IMR-90 (cell line): ENCODE data around the gene NPBWR2. TPM values are rescaled to one million over a fixed set of nuclear protein-coding genes. Genes with fewer than 3 reads are reported as not detected.
A peak's percentile ranks its signal among the peaks of the same experiment; 100 is the strongest.

ENCODE experiments used
- ATAC-seq: fragments of 200-7000 bp; cut with Tn5 transposase; 2 replicates; pipeline ENCODE4 v1.9.1; 2020; ENCODE audit warnings: low read depth, mild to moderate bottlenecking, moderate library complexity
- BruUV-seq: library from RNA; stranded (reverse); fragments of 400-500 nt; replicated peaks from 2 replicates; lab custom pipeline; 2021; lab: Mats Ljungman, UMichigan
- CTCF ChIA-PET: fragments of 300-600 bp; formaldehyde crosslinking; extraction: SDS; loops from one replicate; lab custom pipeline; 2021; ENCODE audit warnings: antibody characterized with exemption; lab: Yijun Ruan, JAX
- POLR2A ChIA-PET: fragments of 300-600 bp; sonication (Branson Sonifier 250); formaldehyde crosslinking; loops from one replicate; lab custom pipeline; 2022; ENCODE audit warnings: antibody characterized with exemption; ENCODE audit not compliant: unreplicated experiment; lab: Charles Lee
- DNase-seq: peaks from one replicate; pipeline ENCODE4 v3.0.0; 2013
- H2AFZ ChIP-seq: replicated peaks from 2 replicates; pipeline ENCODE3; 2013; ENCODE audit warnings: low read length, mild to moderate bottlenecking; ENCODE audit not compliant: poor library complexity
- H2AK5ac ChIP-seq: 2 replicates; pipeline ENCODE4 v1.6.1; 2013; ENCODE audit warnings: low read depth, low read length, inconsistent platforms
- H2AK9ac ChIP-seq: replicated peaks from 2 replicates; pipeline ENCODE3; 2013; ENCODE audit warnings: mild to moderate bottlenecking, low read depth, low read length, moderate library complexity; ENCODE audit not compliant: poor library complexity
- H2BK120ac ChIP-seq: 2 replicates; pipeline ENCODE4 v1.6.1; 2013; ENCODE audit warnings: low read depth, low read length, inconsistent platforms
- H2BK15ac ChIP-seq: 3 replicates; pipeline ENCODE4 v1.6.1; 2013; ENCODE audit warnings: low read depth, low read length, inconsistent platforms
- H2BK20ac ChIP-seq: 2 replicates; pipeline ENCODE4 v1.6.1; 2013; ENCODE audit warnings: low read depth, mild to moderate bottlenecking, inconsistent platforms, low read length, moderate library complexity
- H2BK5ac ChIP-seq: 2 replicates; pipeline ENCODE4 v1.6.1; 2013; ENCODE audit warnings: mild to moderate bottlenecking, low read depth, low read length, inconsistent platforms; ENCODE audit not compliant: poor library complexity, severe bottlenecking
- H3K14ac ChIP-seq: replicated peaks from 2 replicates; pipeline ENCODE4 v1.6.1; 2013; ENCODE audit warnings: low read depth, low read length, inconsistent platforms
- H3K18ac ChIP-seq: 2 replicates; pipeline ENCODE4 v1.6.1; 2013; ENCODE audit warnings: low read depth, low read length, control low read depth
- H3K23ac ChIP-seq: 2 replicates; pipeline ENCODE4 v1.6.1; 2013; ENCODE audit warnings: low read depth, low read length, inconsistent platforms
- H3K27ac ChIP-seq: 2 replicates; pipeline ENCODE4 v1.5.1; 2013; ENCODE audit warnings: mild to moderate bottlenecking, control low read depth, low read length; ENCODE audit not compliant: insufficient read depth
- H3K27me3 ChIP-seq: 2 replicates; pipeline ENCODE4 v1.6.1; 2013; ENCODE audit warnings: low read length; ENCODE audit not compliant: control insufficient read depth, insufficient read depth
- H3K36me3 ChIP-seq: 2 replicates; pipeline ENCODE4 v1.6.1; 2013; ENCODE audit warnings: low read length, mixed read lengths; ENCODE audit not compliant: control insufficient read depth, insufficient read depth
- H3K4ac ChIP-seq: 2 replicates; pipeline ENCODE4 v1.6.1; 2013; ENCODE audit warnings: low read depth, low read length, inconsistent platforms
- H3K4me1 ChIP-seq: 2 replicates; pipeline ENCODE4 v1.6.1; 2013; ENCODE audit warnings: low read length, mixed read lengths; ENCODE audit not compliant: control insufficient read depth, insufficient read depth
- H3K4me2 ChIP-seq: 2 replicates; pipeline ENCODE4 v1.6.1; 2013; ENCODE audit warnings: low read depth, mild to moderate bottlenecking, control low read depth, low read length, moderate library complexity
- H3K4me3 ChIP-seq: 2 replicates; pipeline ENCODE4 v1.5.1; 2013; ENCODE audit warnings: low read depth, mild to moderate bottlenecking, control low read depth, low read length, moderate library complexity; ENCODE audit not compliant: insufficient read depth
- H3K56ac ChIP-seq: 2 replicates; pipeline ENCODE4 v1.6.1; 2013; ENCODE audit warnings: low read length, inconsistent platforms; ENCODE audit not compliant: insufficient read depth; ENCODE audit errors: extremely low read depth
- H3K79me1 ChIP-seq, 2 experiments: 2 replicates each; pipeline ENCODE4 v1.6.1; 2013; ENCODE audit warnings: low read length in 2 of 2, inconsistent platforms in 1 of 2, low read depth in 1 of 2
- H3K9ac ChIP-seq: 2 replicates; pipeline ENCODE4 v1.6.1; 2013; ENCODE audit warnings: low read depth, low read length, control low read depth
- H3K9me1 ChIP-seq: 2 replicates; pipeline ENCODE4 v1.6.1; 2013; ENCODE audit warnings: low read length, inconsistent platforms; ENCODE audit not compliant: insufficient read depth
- H3K9me3 ChIP-seq: 2 replicates; pipeline ENCODE4 v1.6.1; 2013; ENCODE audit warnings: low read length; ENCODE audit not compliant: control insufficient read depth, insufficient read depth
- H4K20me1 ChIP-seq: 2 replicates; pipeline ENCODE4 v1.6.1; 2013; ENCODE audit warnings: low read length, inconsistent platforms; ENCODE audit not compliant: insufficient read depth
- H4K5ac ChIP-seq: 2 replicates; pipeline ENCODE4 v1.6.1; 2013; ENCODE audit warnings: mild to moderate bottlenecking, low read depth, low read length, control low read depth
- H4K8ac ChIP-seq, 2 experiments: 2 replicates each; pipeline ENCODE4 v1.6.1; 2013; ENCODE audit warnings: low read depth in 2 of 2, low read length in 2 of 2, control low read depth in 1 of 2, inconsistent platforms in 1 of 2
- H4K91ac ChIP-seq: 2 replicates; pipeline ENCODE4 v1.6.1; 2013; ENCODE audit warnings: low read depth, low read length, inconsistent platforms; ENCODE audit not compliant: insufficient read depth
- NFE2L2 ChIP-seq: fragments of 150-350 bp; IDR thresholded peaks from 2 replicates; pipeline ENCODE4 v1.6.1; 2016; ENCODE audit warnings: low read depth, mild to moderate bottlenecking, low read length
- RAD21 ChIP-seq: IDR thresholded peaks from 2 replicates; pipeline ENCODE4 v1.6.1; 2012; ENCODE audit warnings: low read length, improper control_type of control experiment
- WGBS, 2 experiments: methylation state at CpG; one replicate each; pipeline versions ENCODE4 v1.1.5 to v1.1.7; 2013; ENCODE audit warnings: missing lambda C conversion rate in 2 of 2; ENCODE audit not compliant: insufficient read length in 1 of 2; ENCODE audit errors: extremely low coverage in 2 of 2; 5-methylcytosine and 5-hydroxymethylcytosine counted together
- dilution Hi-C: fragments of 300-500 bp; cut with HindIII; formaldehyde crosslinking; loops from one replicate; pipeline ENCODE4 v1.14.3; 2018; ENCODE audit warnings: low sequenced_read_pairs; ENCODE audit not compliant: unreplicated experiment
- in situ Hi-C: fragments of 300-500 bp; cut with MboI; formaldehyde crosslinking; loops from 3 replicates; pipeline ENCODE4 v1.14.3; 2019; ENCODE audit warnings: low sequenced_read_pairs, inconsistent platforms, mixed read lengths
- intact Hi-C: fragments of 100-400 bp; cut with micrococcal nuclease; formaldehyde crosslinking; loops from 2 replicates; pipeline ENCODE4 v1.10.0; 2022
- polyA plus RNA-seq, 3 experiments: library from polyadenylated mRNA; depleted of rRNA; stranded (reverse); fragments of >200 nt; gene quantifications; 2 replicates each; pipeline ENCODE4 v1.2.3, GENCODE V29; 2012; ENCODE audit warnings: low replicate concordance in 1 of 3
- total RNA-seq: library from RNA; depleted of rRNA; stranded (reverse); fragments of >200 nt; gene quantifications from 2 replicates; pipeline ENCODE4 v1.2.3, GENCODE V29; 2012

Gene NPBWR2
- total and polyA plus RNA-seq, 2 of the 4 experiments (the other 2 are of a cell fraction): not detected

- H2AK5ac ChIP-seq: peak overlapping the region; percentile 64
- H3K56ac ChIP-seq: no peak overlapping the region
- peak overlapping the region; percentile 93 for H2AFZ ChIP-seq
- H2BK20ac ChIP-seq: no peak overlapping the region
- CTCF ChIA-PET: no interaction called here
- dilution Hi-C loops: no loop called here
- H3K36me3 ChIP-seq: peaks cover 12% of the 10 kb centered on the region; the same call in 1 of the 2 replicates
- ATAC-seq: no peak
- no peak overlapping the region; the same call in 1 of the 2 replicates for H3K27ac ChIP-seq
- H2BK15ac ChIP-seq: no peak overlapping the region
- BruUV-seq: no TSS peak
- no peak overlapping the region for H2BK120ac ChIP-seq
- POLR2A ChIA-PET: no interaction called here
- in situ Hi-C loops: no loop called here
- H3K9ac ChIP-seq: peak overlapping the region; percentile 70
- no peak overlapping the region for H4K5ac ChIP-seq
- H3K27me3 ChIP-seq: peaks cover 14% of the 10 kb centered on the region
- peaks cover 6 to 8% of the 10 kb centered on the region in 2 experiments; a peak in 3 of 4 replicates for H3K79me1 ChIP-seq
- no peaks in the 10 kb centered on the region for H3K9me1 ChIP-seq
- H4K91ac ChIP-seq: no peak overlapping the region; the same call in 1 of the 2 replicates
- H4K20me1 ChIP-seq: peaks cover 10% of the 10 kb centered on the region
- H2BK5ac ChIP-seq: no peak overlapping the region
- peak overlapping the region; percentile 1; the same call in 1 of the 2 replicates for H3K23ac ChIP-seq
- no peak for DNase-seq
- TF ChIP-seq RAD21 (no peak), NFE2L2 (no peak)
- intact Hi-C loops: no loop called here
- H3K9me3 ChIP-seq: no peaks in the 10 kb centered on the region
- peak overlapping the region; percentile 70 for H3K4ac ChIP-seq
- WGBS, 2 experiments: no CpG with 5 or more reads among the region's 4 CpGs
- H3K4me1 ChIP-seq: peaks cover 17% of the 10 kb centered on the region
- peak overlapping the region in 1 of 2 experiments; percentile 74; a peak in 3 of 4 replicates for H4K8ac ChIP-seq
- H3K4me3 ChIP-seq: peak overlapping the region; percentile 88
- peak overlapping the region; percentile 42 for H3K14ac ChIP-seq
- H3K4me2 ChIP-seq: peak overlapping the region; percentile 75
- H2AK9ac ChIP-seq: peak overlapping the region; percentile 89
- H3K18ac ChIP-seq: no peak overlapping the region
Measured at GRCh38 chr20:64078934-64079272, 28.5 kb downstream of the NPBWR2 start.
